GM21515 (cell line): ENCODE measurements around the gene PHF10.
"Not testable (repeated sequence)": the region's sequence is repeated elsewhere in the genome, so short reads cannot be mapped to it uniquely, and the experiment has no call there.

ENCODE experiments used
- ATAC-seq: cut with Tn5 transposase; IDR thresholded peaks from one replicate; pipeline ENCODE4 v1.9.1; 2021; ENCODE audit not compliant: unreplicated experiment

PHF10 gene

DNA sequence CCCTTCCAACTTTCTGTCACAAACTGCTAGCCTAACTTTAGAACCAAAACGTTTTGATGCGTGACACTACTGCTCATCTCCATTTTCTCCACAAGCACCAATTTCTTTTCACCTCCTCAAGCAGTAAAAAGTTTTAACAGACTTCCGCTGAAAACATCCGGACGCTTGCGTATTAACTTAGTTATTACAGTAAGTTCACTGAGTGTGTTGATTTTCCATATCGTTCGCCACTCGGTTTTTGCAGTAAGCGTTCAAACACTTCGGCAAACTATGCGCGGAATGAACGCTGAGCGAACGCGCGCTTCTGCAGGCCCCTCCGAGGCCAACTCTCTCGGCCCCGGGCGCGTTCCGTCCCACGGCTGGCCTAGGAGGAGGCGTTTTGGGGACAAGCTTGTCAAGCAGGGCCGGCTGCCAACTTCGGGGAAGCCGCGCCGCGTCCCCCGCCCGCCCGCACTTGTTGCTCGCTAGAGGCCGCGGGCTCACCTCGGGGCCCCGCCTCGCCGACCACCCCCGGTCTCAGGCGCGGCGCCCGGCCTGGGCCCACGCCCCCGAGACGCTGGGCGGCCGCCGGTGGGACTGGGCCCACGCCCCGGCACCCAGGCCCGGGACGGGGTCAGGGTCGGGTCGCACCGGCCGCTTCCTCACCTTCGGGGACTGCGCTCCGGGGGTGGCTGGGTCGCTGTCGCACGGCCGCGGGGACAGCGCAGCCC lies 945 bp downstream of the PHF10 start:
- ATAC-seq: peak; percentile 38

DNA sequence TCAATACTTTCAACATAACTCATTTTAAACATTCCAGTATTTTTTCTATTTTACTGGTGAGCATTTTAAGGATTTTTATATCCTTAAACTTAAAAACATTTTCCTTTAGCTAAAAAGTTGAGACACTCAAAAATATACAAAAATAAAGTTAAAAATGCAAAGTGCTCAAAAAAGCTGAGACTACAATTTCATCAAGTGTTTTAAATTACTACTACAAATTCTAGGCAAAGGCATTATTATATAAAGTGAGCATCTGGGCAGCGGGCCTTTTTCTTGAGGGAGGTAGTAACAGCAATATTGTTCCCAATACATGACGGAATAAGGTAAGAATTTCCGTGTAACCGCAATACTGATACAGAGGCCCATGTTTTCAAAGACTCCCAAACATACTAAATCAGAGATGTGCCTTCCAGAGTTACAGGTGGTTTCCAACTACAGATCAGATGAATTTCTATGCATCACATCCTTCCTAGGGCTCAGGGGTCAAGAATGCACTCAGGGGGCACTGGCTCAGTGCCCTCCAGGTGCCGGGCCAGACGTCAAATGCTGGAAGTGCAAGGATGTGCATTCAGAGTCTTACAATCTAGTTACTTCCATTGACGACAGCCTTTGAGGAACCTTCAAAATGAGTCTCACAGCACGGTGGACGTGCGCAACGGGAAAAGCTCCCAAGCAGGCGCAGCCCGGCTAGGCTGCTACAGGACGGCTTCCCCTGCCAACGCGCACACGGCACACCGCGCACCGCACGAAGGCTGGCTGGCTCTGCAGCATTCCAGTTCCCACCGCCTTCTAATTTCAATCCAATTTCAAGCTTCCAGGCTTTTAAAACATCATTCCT lies 1.7 kb downstream of the PHF10 start:
- ATAC-seq: peak; percentile 20

GRCh38 chr6:169720207-169720855 lies 4.0 kb downstream of the PHF10 start:
- no peak for ATAC-seq

GRCh38 chr6:169719117-169719516 lies 5.2 kb downstream of the PHF10 start:
- no peak for ATAC-seq

DNA sequence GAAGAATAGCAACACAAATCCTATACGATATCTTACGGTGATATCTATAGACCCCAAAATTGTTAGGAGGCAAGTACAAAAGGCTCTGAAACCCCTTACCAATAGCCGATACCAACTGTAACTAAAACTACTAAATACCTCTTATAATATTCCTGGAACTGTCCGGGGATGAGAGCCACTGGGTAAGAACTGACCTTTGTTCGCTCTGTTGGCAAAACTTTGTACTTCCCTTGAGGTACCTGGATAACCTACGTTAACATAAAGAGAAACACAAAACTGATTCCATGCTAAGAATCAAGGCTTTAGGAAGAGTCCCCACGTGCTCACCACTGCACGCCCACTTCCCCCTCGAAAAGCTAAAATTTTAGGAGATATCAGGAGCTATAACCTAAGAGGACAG lies 9.7 kb downstream of the PHF10 start:
- ATAC-seq: no peak

- no peak for ATAC-seq
Observed at GRCh38 chr6:169714178-169714577, 10.1 kb downstream of the PHF10 start.

GRCh38 chr6:169710009-169710408 lies 14.3 kb downstream of the PHF10 start:
- no peak for ATAC-seq

GRCh38 chr6:169709293-169709692 lies 15.0 kb downstream of the PHF10 start:
- ATAC-seq: no peak

DNA sequence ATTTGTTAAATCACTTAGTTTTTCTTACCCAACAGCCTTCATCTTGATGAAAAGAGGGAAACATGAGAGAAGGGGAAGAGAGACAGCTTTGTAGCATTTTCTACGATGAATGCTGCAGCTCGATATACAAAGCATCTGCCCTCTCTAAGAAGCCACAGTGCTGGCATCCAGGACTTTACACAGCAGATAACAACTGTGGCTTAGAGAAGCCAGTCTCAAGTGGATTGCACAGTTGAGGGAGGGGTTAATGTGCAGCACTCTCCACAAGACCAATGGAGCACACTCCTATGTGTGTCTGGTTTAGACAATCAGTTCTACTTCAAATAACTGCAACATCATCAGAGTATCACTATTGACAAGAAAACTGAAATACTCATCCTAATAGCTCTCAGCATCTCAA lies 16.5 kb downstream of the PHF10 start:
- ATAC-seq: no peak

GRCh38 chr6:169702840-169703246 lies 21.5 kb downstream of the PHF10 start:
- ATAC-seq: peak; percentile 17

DNA sequence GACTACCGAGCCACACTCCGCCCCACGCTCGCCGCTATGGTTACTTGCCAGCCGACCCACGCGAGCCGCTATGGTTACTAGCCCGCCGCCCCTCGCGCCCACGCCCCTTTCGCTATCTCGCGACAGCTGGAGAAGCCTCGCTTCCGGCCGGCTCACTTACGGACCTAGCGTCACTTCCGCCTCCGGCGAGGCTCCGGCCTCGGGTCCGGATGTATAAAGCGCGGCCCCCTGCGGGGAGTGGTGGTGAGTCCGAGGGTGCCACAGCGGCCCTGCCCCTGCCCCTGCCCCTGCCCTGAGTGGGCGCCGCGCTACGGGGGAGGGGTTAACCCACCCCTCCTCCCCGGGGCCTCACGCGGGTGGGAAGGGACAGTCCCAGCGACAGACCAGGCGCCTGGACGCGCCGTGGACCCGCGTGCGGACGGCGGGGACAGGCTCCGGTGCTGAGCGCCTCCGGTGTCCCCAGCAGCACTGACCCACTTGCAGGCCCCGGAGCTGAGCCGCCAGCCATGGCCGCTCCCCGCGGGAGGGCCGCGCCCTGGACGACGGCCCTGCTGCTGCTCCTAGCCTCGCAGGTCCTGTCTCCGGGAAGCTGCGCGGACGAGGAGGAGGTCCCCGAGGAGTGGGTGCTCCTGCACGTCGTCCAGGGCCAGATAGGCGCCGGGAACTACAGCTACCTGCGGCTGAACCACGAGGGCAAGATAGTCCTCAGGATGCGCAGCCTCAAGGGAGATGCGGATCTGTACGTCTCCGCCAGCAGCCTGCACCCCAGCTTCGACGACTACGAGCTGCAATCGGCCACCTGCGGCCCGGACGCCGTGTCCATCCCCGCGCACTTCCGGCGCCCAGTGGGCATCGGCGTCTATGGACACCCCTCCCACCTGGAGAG lies 22.1 kb downstream of the PHF10 start, which contains the start of the genes C6orf120 and WDR27:
C6orf120 (plus strand) TSS at position 173 of the 886 bp plus-strand sequence; CDS start at position 507, 334 bp downstream.
WDR27 (minus strand) TSS at position 76 of the 886 bp plus-strand sequence. CDS start 13,024 bp downstream, outside the sequence.
- ATAC-seq: peak; percentile 92

DNA sequence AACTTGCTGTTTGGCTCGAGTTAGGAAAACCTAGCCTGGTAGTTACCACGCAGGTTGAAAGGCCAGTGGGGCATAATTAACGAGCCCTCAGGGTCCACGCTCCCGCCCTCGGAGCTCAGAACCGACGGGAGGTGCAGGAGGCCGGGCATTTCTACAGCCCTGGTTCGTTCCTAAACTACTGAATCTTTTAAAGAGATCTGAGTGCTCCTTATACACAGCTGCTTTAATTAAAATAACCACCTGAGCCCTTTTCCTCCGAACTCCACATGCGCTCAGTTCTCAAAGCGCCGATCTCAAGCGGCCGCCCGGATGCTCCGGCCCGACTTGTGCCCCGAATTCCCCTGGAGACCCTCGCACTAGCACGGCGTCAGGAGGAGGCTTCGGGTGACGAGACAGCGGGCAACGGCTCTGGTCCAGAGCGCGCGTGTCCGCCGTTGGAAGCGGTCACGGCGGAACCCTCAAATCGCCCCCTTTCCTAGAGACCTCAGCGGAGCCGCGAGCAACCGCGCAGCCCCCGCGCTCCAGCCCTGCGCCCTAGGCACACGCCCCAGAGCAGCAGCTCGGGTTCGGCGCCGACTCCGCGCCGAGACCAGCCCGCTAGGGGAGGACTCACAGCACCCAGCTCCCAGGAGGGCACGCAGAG lies 22.9 kb downstream of the PHF10 start:
- ATAC-seq: peak; percentile 19

- no peak for ATAC-seq
Observed at GRCh38 chr6:169700296-169700695, 24.0 kb downstream of the PHF10 start.

DNA sequence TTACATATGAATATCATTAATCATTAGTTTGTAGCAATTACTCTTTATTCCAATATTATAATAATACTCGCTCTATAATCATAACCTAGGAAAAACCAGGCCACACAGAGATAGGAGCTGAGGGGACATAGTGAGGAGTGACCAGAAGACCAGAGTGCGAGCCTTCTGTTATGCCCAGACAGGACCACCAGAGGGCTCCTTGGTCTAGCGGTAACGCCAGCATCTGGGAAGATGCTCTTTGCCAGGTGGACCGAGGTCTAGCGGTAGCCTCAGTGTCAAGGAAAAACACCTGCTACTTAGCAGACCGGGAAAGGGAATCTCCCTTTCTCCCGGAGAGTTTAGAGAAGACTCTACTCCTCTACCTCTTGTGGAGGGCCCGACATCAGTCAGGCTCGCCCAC lies 27.2 kb downstream of the PHF10 start:
- not testable (repeated sequence) for ATAC-seq

- no peak for ATAC-seq
Observed at GRCh38 chr6:169695131-169695530, 29.2 kb downstream of the PHF10 start.

- no peak for ATAC-seq
Observed at GRCh38 chr6:169692516-169692915, 31.8 kb downstream of the PHF10 start.

GRCh38 chr6:169691260-169691659 lies 33.0 kb downstream of the PHF10 start:
- no peak for ATAC-seq

DNA sequence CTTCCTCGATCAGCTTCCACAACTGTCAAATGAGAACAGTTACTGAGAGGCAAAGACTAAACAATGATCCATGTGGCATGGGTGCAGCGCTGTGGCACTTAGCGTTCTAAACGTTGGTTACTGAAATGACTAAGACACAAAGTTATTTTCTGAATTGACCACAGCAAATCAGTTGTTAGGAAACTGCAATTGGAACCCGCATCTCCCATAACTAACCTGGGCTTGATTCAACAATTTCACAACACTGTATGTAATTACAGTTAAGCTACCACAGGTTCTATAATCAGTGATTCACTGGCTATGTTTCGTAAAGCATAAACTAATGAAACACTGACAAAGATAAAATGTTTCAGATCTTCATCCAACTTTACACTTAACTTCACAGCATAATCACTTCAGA lies 35.0 kb downstream of the PHF10 start:
- ATAC-seq: no peak

GRCh38 chr6:169685860-169686259 lies 38.4 kb downstream of the PHF10 start:
- no peak for ATAC-seq

DNA sequence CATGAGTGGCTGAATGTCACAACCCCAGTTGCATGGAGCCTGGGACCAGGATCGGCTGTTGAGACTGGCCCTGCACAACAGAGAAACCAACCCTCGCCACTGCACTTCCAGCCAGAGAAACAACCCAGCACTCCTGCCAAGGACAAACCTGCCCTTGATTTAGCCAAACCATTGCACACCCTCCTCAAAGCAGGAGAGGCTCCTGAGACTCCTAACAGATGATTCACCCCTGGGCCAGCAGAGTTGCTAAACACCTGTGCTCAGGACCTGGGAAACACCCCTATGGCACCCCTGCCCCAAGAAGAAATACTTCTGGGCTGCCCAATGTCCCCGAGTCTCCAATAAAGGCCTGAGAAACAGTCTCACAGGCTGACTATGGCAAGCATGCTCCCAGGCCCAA lies 40.2 kb downstream of the PHF10 start:
- no peak for ATAC-seq
